NCI-H2196 treated with DMSO at 0.1 percent for 48 hours (cell line): ENCODE data around the gene TMEM59L.
A peak's percentile ranks its signal among the peaks of the same experiment; 100 is the strongest.

Experiments
- DNase-seq: peaks from one replicate; lab custom pipeline; 2025; ENCODE audit not compliant: unreplicated experiment; lab: John Stamatoyannopoulos, UW

TMEM59L gene

GRCh38 chr19:18608102-18608804 is 4.4 kb upstream of the TMEM59L start:
- DNase-seq = no peak

GRCh38 chr19:18608805-18609716 is 3.6 kb upstream of the TMEM59L start:
- DNase-seq = no peak

GRCh38 chr19:18609717-18610051 is 3.0 kb upstream of the TMEM59L start:
- no peak for DNase-seq

- DNase-seq = no peak
Observed at GRCh38 chr19:18610245-18610555, 2.5 kb upstream of the TMEM59L start.

- no peak for DNase-seq
Observed at GRCh38 chr19:18610556-18611326, 1.9 kb upstream of the TMEM59L start.

GRCh38 chr19:18611327-18612050 is 1.2 kb upstream of the TMEM59L start:
- no peak for DNase-seq

GRCh38 chr19:18612051-18612771 is 459 bp upstream of the TMEM59L start:
- no peak for DNase-seq

- no peak for DNase-seq
Observed at GRCh38 chr19:18613589-18614234, 1.0 kb downstream of the TMEM59L start.

- DNase-seq = no peak
Observed at GRCh38 chr19:18616023-18616422, 3.4 kb downstream of the TMEM59L start.

GRCh38 chr19:18617562-18617961 is 4.9 kb downstream of the TMEM59L start:
- DNase-seq = no peak

- DNase-seq = no peak
Observed at GRCh38 chr19:18618236-18618635, 5.6 kb downstream of the TMEM59L start.

GRCh38 chr19:18620311-18620710 is 7.6 kb downstream of the TMEM59L start:
- DNase-seq = no peak

- DNase-seq = no peak
Observed at GRCh38 chr19:18620902-18621301, 8.2 kb downstream of the TMEM59L start.

- DNase-seq = no peak
Observed at GRCh38 chr19:18626906-18627305, 14.2 kb downstream of the TMEM59L start.

- DNase-seq = no peak
Observed at GRCh38 chr19:18629166-18630088, 16.8 kb downstream of the TMEM59L start.

- DNase-seq = peak; percentile 73
Observed at GRCh38 chr19:18633321-18633720, 20.7 kb downstream of the TMEM59L start.

GRCh38 chr19:18634612-18635297 is 22.1 kb downstream of the TMEM59L start:
- no peak for DNase-seq

- no peak for DNase-seq
Observed at GRCh38 chr19:18635831-18636182, 23.1 kb downstream of the TMEM59L start.
